Endothelial cell of umbilical vein (primary cell): ENCODE data around the gene MTERF1. TPM values are rescaled to one million over a fixed set of nuclear protein-coding genes. Genes with fewer than 3 reads are reported as not detected.

Source experiments
- BruUV-seq: library from RNA; stranded (reverse); fragments of 400-500 nt; replicated peaks from 2 replicates; lab custom pipeline; 2021; lab: Mats Ljungman, UMichigan
- CTCF ChIA-PET: fragments of 300-600, 350-600 bp; sonication (Branson Sonifier 250); formaldehyde crosslinking; loops from one replicate; lab custom pipeline; 2021; ENCODE audit warnings: antibody characterized with exemption, inconsistent platforms; lab: Charles Lee
- POLR2A ChIA-PET: fragments of 300-600, 350-600 bp; sonication (Branson Sonifier 250); formaldehyde crosslinking; loops from one replicate; lab custom pipeline; 2021; ENCODE audit warnings: antibody characterized with exemption, inconsistent platforms; lab: Charles Lee
- DNase-seq: peaks from one replicate; pipeline ENCODE4 v3.0.0-alpha.2; 2011; ENCODE audit warnings: low read depth, low spot score
- FAIRE-seq: peaks from 2 replicates; lab custom pipeline; 2011; peaks lifted over from hg19 to GRCh38; lab: Jason Lieb, UNC
- H2AFZ ChIP-seq: 2 replicates; pipeline ENCODE4 v1.6.0; 2012; ENCODE audit warnings: low read depth, low read length, control low read depth, inconsistent platforms
- H3K27ac ChIP-seq: 2 replicates; pipeline ENCODE4 v1.5.1; 2011; ENCODE audit warnings: low read depth, mild to moderate bottlenecking, control low read depth, low read length, moderate library complexity; ENCODE audit not compliant: insufficient read depth
- H3K27me3 ChIP-seq, 2 experiments: 2 replicates each; pipeline versions ENCODE4 v1.6.0 to v1.6.1; 2011; ENCODE audit warnings: low read length in 2 of 2, mixed read lengths in 1 of 2; ENCODE audit not compliant: control insufficient read depth in 2 of 2, insufficient read depth in 2 of 2
- H3K36me3 ChIP-seq, 2 experiments: 2 replicates in 1 of 2; 3 replicates in 1 of 2; pipeline ENCODE4 v1.5.1; 2011; ENCODE audit warnings: low read length in 2 of 2, mild to moderate bottlenecking in 1 of 2, moderate library complexity in 1 of 2; ENCODE audit not compliant: control insufficient read depth in 2 of 2, insufficient read depth in 2 of 2; ENCODE audit errors: extremely low read depth in 1 of 2
- H3K4me1 ChIP-seq: 3 replicates; pipeline ENCODE4 v1.5.1; 2011; ENCODE audit warnings: mild to moderate bottlenecking, low read length; ENCODE audit not compliant: control insufficient read depth, insufficient read depth; ENCODE audit errors: extremely low read depth
- H3K4me2 ChIP-seq: 2 replicates; pipeline ENCODE4 v1.6.1; 2011; ENCODE audit warnings: low read length, control low read depth, mixed read lengths; ENCODE audit not compliant: insufficient read depth
- H3K4me3 ChIP-seq, 3 experiments: fragments of 200-600 bp in 1 of 3; sonication (generic), shearing (Covaris generic) in 1 of 3; replicated peaks in 1 of 3; 2 replicates each; pipeline ENCODE4 v1.5.1; 2011 to 2016; ENCODE audit warnings: control low read depth in 3 of 3, low read length in 3 of 3, mild to moderate bottlenecking in 2 of 3, inconsistent platforms in 1 of 3, low read depth in 1 of 3, moderate library complexity in 1 of 3; ENCODE audit not compliant: insufficient read depth in 1 of 3
- H3K79me2 ChIP-seq: 2 replicates; pipeline ENCODE4 v1.6.0; 2012; ENCODE audit warnings: low read length, inconsistent platforms; ENCODE audit not compliant: control insufficient read depth, insufficient read depth
- H3K9ac ChIP-seq: replicated peaks from 2 replicates; pipeline ENCODE3; 2011; ENCODE audit warnings: low read length, control low read depth; ENCODE audit not compliant: insufficient read depth; ENCODE audit errors: extremely low read depth
- H3K9me1 ChIP-seq: replicated peaks from 3 replicates; pipeline ENCODE4 v1.6.0; 2011; ENCODE audit warnings: mild to moderate bottlenecking, low read length; ENCODE audit not compliant: control insufficient read depth, insufficient read depth; ENCODE audit errors: extremely low read depth
- H3K9me3 ChIP-seq: replicated peaks from 2 replicates; pipeline ENCODE4 v1.5.1; 2012; ENCODE audit warnings: low read length, inconsistent platforms; ENCODE audit not compliant: control insufficient read depth, insufficient read depth
- H4K20me1 ChIP-seq: replicated peaks from 2 replicates; pipeline ENCODE3; 2011; ENCODE audit warnings: mild to moderate bottlenecking, low read length; ENCODE audit not compliant: control insufficient read depth, insufficient read depth; ENCODE audit errors: extremely low read depth
- GATA2 ChIP-seq: IDR thresholded peaks from 2 replicates; pipeline ENCODE4 v1.7.0; 2011; ENCODE audit warnings: low read depth, mild to moderate bottlenecking, moderate library complexity, mixed read lengths, low read length; ENCODE audit not compliant: insufficient read length, insufficient read depth
- JUN ChIP-seq: IDR thresholded peaks from 2 replicates; pipeline ENCODE4 v1.6.1; 2011; ENCODE audit warnings: borderline replicate concordance, low read depth; ENCODE audit not compliant: insufficient read length, insufficient read depth
- POLR2A ChIP-seq: IDR thresholded peaks from 2 replicates; pipeline ENCODE4 v1.6.1; 2012; ENCODE audit warnings: low read depth, mild to moderate bottlenecking, control low read depth, low read length
- POLR2AphosphoS5 ChIP-seq: IDR thresholded peaks from 2 replicates; pipeline ENCODE4 v1.6.1; 2012; ENCODE audit warnings: low read depth, mild to moderate bottlenecking, control low read depth, low read length, moderate library complexity; ENCODE audit not compliant: insufficient read depth
- dilution Hi-C: fragments of 300-500 bp; cut with MboI; formaldehyde crosslinking; loops from one replicate; pipeline ENCODE4 v1.15.0; 2019; ENCODE audit warnings: low sequenced_read_pairs; ENCODE audit not compliant: extremely low pct_ligation_motif_present
- intact Hi-C: fragments of 100-400 bp; cut with micrococcal nuclease; formaldehyde crosslinking; loops from one replicate; pipeline ENCODE4 v1.10.0; 2022
- polyA plus RNA-seq, 4 experiments: library from polyadenylated mRNA; depleted of rRNA in 3 of 4; stranded (reverse) in 3 of 4; unstranded in 1 of 4; fragments of >200 nt; gene quantifications; 2 replicates each; pipeline versions ENCODE4 v1.2.1 to v1.2.3, GENCODE V29; 2011 to 2012; ENCODE audit warnings: missing spikeins in 1 of 4
- total RNA-seq: library from RNA; stranded (reverse); gene quantifications from 2 replicates; pipeline ENCODE4 v1.2.3, GENCODE V29; 2021
- TF ChIP-seq, protein P1 (sequence below), 2 donors: IDR thresholded peaks; 1 replicate in 1 of 2; 2 replicates in 1 of 2; pipeline ENCODE4 v1.5.1; 2011; ENCODE audit warnings: low read length in 2 of 2, mild to moderate bottlenecking in 2 of 2, moderate library complexity in 2 of 2, control low read depth in 1 of 2, inconsistent platforms in 1 of 2, low read depth in 1 of 2; ENCODE audit not compliant: insufficient read depth in 1 of 2; ENCODE audit errors: extremely low read depth in 1 of 2
- TF ChIP-seq, protein P2 (sequence below): IDR thresholded peaks from 2 replicates; pipeline ENCODE4 v1.6.1; 2011; ENCODE audit not compliant: insufficient read depth, insufficient read length

MTERF1 gene
- total and polyA plus RNA-seq, 2 donors (not counting 3 experiments of a cell fraction or from before 2014, with no cell fraction given), result 3.1 to 10.2 TPM

DNA sequence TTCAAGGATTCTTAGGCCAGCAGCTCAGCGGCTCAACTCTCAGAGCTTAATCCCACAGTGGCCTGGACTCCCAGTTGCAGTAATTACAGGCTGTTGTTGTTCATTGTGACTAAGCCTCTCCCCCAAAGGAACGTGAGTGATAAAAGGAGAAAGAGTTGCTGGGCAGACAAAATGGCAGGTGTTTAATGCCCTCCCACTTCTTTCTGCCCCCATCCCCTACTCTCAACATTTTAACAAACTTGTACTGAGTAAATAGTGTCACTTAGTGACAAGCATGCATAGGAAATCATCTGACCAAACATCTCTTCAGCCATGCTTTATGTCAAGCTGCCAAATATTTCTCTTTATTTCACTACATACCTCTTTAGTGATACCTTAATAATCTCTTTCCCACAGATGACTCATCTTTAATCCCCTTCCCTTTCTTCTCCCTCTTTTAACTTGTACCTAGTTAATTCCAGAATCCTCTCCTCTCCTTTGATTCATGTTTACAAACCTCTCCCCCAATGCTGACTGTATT lies 12.4 kb upstream of the MTERF1 start:
- no peak overlapping the region for H3K27ac ChIP-seq
- TF ChIP-seq, protein P1, sequence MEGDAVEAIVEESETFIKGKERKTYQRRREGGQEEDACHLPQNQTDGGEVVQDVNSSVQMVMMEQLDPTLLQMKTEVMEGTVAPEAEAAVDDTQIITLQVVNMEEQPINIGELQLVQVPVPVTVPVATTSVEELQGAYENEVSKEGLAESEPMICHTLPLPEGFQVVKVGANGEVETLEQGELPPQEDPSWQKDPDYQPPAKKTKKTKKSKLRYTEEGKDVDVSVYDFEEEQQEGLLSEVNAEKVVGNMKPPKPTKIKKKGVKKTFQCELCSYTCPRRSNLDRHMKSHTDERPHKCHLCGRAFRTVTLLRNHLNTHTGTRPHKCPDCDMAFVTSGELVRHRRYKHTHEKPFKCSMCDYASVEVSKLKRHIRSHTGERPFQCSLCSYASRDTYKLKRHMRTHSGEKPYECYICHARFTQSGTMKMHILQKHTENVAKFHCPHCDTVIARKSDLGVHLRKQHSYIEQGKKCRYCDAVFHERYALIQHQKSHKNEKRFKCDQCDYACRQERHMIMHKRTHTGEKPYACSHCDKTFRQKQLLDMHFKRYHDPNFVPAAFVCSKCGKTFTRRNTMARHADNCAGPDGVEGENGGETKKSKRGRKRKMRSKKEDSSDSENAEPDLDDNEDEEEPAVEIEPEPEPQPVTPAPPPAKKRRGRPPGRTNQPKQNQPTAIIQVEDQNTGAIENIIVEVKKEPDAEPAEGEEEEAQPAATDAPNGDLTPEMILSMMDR (IDR thresholded peaks at IDR 0.05; ENCODE audit: extremely low read depth in 1 of 2, insufficient read depth in 1 of 2, low read depth in 1 of 2, low read length in 2 of 2), result no peak
- TF ChIP-seq GATA2 (no peak), POLR2A (no peak), JUN (no peak), POLR2AphosphoS5 (no peak)
- TF ChIP-seq, protein P2, sequence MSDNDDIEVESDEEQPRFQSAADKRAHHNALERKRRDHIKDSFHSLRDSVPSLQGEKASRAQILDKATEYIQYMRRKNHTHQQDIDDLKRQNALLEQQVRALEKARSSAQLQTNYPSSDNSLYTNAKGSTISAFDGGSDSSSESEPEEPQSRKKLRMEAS, result no peak
- BruUV-seq, result no TSS peak
- dilution Hi-C loops (no loop called here), intact Hi-C loops (no loop called here)
- no peak overlapping the region for H3K4me2 ChIP-seq
- ChIA-PET POLR2A (no interaction called here), CTCF (interaction anchor here (3.0 kb wide), 1 partner anchor 12 kb away, joined by 13 read pairs; the partner anchor contains the start of gene MTERF1)
- no peaks in the 10 kb centered on the region for H4K20me1 ChIP-seq
- no peaks in the 10 kb centered on the region for H3K79me2 ChIP-seq
- H2AFZ ChIP-seq, result no peak overlapping the region
- no peaks in the 10 kb centered on the region for H3K36me3 ChIP-seq
- H3K27me3 ChIP-seq, result peaks cover 0 to 1% of the 10 kb centered on the region in 2 experiments
- DNase-seq, result no peak
- H3K9me3 ChIP-seq, result no peaks in the 10 kb centered on the region
- no peak for FAIRE-seq
- no peaks in the 10 kb centered on the region for H3K9me1 ChIP-seq
- H3K4me1 ChIP-seq, result no peaks in the 10 kb centered on the region
- no peak overlapping the region for H3K4me3 ChIP-seq
- H3K9ac ChIP-seq, result no peak overlapping the region
